RWPE2 (cell line): ENCODE measurements around the gene FSTL1.

Source experiments
- ATAC-seq: fragments of 200-7000 bp; cut with Tn5 transposase; 3 replicates; pipeline ENCODE4 v1.9.1; 2021; ENCODE audit warnings: low read depth
- DNase-seq: peaks from one replicate; pipeline ENCODE4 v3.0.0-alpha.2; 2020; ENCODE audit warnings: low spot score
- H3K27ac ChIP-seq: fragments of 450-650 bp; 2 replicates; pipeline ENCODE4 v1.5.1; 2017; ENCODE audit warnings: mild to moderate bottlenecking; ENCODE audit not compliant: poor library complexity, severe bottlenecking
- H3K27me3 ChIP-seq: fragments of 250-450 bp; sonication (Bioruptor Pico); 2 replicates; pipeline ENCODE4 v1.5.1; 2021; ENCODE audit warnings: mild to moderate bottlenecking, moderate library complexity; ENCODE audit not compliant: insufficient read depth, poor library complexity, severe bottlenecking
- H3K36me3 ChIP-seq: fragments of 250-450 bp; sonication (Bioruptor Pico); 2 replicates; pipeline ENCODE4 v1.5.1; 2020; ENCODE audit warnings: low read depth, mild to moderate bottlenecking, moderate library complexity
- H3K4me1 ChIP-seq: fragments of 250-450 bp; sonication (Bioruptor Pico); 2 replicates; pipeline ENCODE4 v1.5.1; 2021; ENCODE audit warnings: mild to moderate bottlenecking, moderate library complexity; ENCODE audit not compliant: insufficient read depth, poor library complexity, severe bottlenecking
- H3K4me3 ChIP-seq: fragments of 250-450 bp; sonication (Bioruptor Pico); 2 replicates; pipeline ENCODE4 v1.5.1; 2021; ENCODE audit warnings: mild to moderate bottlenecking, moderate library complexity; ENCODE audit not compliant: severe bottlenecking
- H3K9me3 ChIP-seq: fragments of 250-450 bp; sonication (Bioruptor Pico); 2 replicates; pipeline ENCODE4 v1.5.1; 2021; ENCODE audit warnings: mild to moderate bottlenecking, moderate library complexity; ENCODE audit not compliant: severe bottlenecking
- TF ChIP-seq, protein P1 (sequence below): fragments of 450-650 bp; IDR thresholded peaks from one replicate; pipeline ENCODE4 v1.5.1; 2017; ENCODE audit warnings: mild to moderate bottlenecking, moderate library complexity; ENCODE audit not compliant: poor library complexity, severe bottlenecking

Gene FSTL1

DNA sequence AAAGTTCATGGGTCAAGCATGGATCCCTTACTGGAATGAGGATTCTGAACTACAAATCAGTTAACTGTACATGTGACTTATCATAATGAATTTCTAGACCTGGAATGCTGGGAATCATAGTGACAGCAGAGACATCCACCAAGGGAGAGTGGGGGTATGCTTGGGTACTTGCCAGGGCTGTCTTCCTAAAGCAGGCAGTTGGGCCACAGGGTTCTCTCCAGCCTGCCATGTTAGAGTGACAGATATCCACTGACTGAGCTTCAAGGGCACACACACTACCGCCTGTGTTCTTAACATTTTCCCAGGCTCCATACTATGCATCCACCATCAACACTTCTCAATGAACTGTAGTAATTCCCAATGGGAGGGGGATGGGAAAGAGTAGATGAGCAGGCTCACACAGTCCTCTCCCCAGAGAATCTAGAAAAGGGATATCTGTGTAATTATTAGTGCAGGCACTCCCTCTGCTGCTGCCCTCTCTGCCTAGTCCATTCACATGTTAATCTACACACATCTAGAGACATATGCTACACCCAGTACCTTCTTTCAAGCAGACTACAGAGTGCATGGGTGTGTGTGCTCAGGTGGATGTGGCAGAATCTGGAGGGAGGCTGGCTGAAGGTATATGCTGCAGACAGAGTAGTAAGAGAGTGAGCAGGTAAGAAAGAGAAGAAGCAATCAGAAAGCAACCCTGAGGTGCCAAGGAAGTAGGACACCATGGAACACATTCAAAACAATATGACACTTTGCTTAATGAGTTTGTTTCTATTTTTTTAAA is 3.7 kb downstream of the FSTL1 start:
- no peak overlapping the region for H3K27ac ChIP-seq
- no peak overlapping the region for H3K4me3 ChIP-seq
- no peak for ATAC-seq
- no peaks in the 10 kb centered on the region for H3K9me3 ChIP-seq
- H3K27me3 ChIP-seq, result no peaks in the 10 kb centered on the region
- TF ChIP-seq, protein P1, sequence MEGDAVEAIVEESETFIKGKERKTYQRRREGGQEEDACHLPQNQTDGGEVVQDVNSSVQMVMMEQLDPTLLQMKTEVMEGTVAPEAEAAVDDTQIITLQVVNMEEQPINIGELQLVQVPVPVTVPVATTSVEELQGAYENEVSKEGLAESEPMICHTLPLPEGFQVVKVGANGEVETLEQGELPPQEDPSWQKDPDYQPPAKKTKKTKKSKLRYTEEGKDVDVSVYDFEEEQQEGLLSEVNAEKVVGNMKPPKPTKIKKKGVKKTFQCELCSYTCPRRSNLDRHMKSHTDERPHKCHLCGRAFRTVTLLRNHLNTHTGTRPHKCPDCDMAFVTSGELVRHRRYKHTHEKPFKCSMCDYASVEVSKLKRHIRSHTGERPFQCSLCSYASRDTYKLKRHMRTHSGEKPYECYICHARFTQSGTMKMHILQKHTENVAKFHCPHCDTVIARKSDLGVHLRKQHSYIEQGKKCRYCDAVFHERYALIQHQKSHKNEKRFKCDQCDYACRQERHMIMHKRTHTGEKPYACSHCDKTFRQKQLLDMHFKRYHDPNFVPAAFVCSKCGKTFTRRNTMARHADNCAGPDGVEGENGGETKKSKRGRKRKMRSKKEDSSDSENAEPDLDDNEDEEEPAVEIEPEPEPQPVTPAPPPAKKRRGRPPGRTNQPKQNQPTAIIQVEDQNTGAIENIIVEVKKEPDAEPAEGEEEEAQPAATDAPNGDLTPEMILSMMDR, result no peak
- peaks cover 11% of the 10 kb centered on the region for H3K4me1 ChIP-seq
- DNase-seq, result no peak
- H3K36me3 ChIP-seq, result peaks cover 5% of the 10 kb centered on the region

DNA sequence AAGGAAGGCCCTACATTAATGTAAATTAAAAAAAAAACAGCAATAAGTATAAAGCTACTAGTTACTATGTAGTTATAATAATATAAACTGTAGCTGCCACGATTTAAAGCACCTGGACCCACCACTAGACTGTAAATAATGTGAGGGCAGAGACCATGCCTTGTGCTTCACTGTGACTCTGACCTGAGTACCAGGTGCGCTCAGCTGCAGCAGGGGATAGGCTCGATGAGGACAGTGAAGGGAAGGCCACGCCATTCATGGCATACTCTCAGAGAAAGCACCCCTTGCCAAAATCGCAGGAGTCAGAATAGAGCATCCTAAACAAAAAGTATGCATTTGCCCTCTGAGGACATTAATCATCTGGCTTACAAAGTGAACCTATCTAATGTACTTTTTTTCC is 5.1 kb downstream of the FSTL1 start:
- DNase-seq, result no peak
- Histone ChIP-seq H3K27ac (no peak overlapping the region), H3K4me3 (no peak overlapping the region), H3K36me3 (peaks cover 17% of the 10 kb centered on the region), H3K4me1 (peaks cover 11% of the 10 kb centered on the region), H3K27me3 (no peaks in the 10 kb centered on the region), H3K9me3 (no peaks in the 10 kb centered on the region)
- no peak for ATAC-seq
- TF ChIP-seq, protein P1, result no peak

DNA sequence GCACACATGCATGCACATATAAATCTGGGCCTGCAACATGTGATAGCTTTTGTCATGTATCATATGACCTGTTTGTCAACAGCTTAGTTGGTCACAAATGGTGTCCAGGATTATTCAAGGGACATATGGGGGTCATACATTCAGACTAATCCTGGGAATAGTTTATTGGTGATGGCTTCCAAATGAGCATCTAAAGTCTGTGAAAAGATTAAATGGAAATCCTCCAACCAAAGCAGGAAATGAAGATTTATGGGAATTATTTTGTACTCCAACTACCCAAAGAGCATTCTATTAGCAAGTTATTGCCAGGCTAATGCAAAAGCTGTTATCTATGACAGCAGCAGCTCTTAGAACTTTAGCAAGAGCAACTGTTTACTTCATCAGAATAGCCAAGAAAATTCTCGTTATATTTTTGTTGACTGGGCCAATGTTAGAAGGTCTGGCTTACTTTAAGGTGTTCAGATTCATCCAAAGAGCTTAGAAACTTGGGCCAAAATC is 7.1 kb downstream of the FSTL1 start:
- H3K36me3 ChIP-seq, result peaks cover 20% of the 10 kb centered on the region
- TF ChIP-seq, protein P1, result no peak
- H3K4me1 ChIP-seq, result peaks cover 5% of the 10 kb centered on the region
- no peaks in the 10 kb centered on the region for H3K9me3 ChIP-seq
- DNase-seq (no peak), ATAC-seq (no peak)
- no peak overlapping the region for H3K27ac ChIP-seq
- no peaks in the 10 kb centered on the region for H3K27me3 ChIP-seq
- no peak overlapping the region for H3K4me3 ChIP-seq

DNA sequence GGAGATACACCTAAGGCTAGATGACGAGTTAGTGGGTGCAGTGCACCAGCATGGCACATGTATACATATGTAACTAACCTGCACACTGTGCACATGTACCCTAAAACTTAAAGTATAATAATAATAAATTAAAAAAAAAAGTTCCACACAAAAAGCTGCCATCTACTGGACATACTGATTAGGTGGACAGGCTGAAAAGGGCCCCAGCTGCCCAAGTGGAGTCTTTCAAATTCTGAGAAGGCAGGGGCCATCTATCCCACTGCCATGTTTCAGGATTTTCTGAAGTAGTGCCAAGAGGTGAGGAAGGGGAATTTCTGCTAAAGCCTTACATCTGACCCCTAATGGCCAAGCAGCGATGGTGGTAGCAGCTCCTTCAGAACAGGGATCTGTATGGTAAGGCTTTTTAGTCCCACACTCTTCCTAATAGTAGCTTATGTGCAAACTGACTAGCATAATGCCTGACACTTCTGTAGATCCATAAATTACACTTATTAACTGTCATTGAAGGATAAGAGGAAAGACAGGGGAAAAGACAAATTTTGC is 7.7 kb downstream of the FSTL1 start:
- no peak overlapping the region for H3K4me3 ChIP-seq
- H3K9me3 ChIP-seq, result no peaks in the 10 kb centered on the region
- TF ChIP-seq, protein P1, result peak; percentile 28
- ATAC-seq (peak; percentile 22; the same call in 1 of the 3 replicates), DNase-seq (no peak)
- H3K4me1 ChIP-seq, result peaks cover under 1% of the 10 kb centered on the region
- H3K36me3 ChIP-seq, result peaks cover 20% of the 10 kb centered on the region
- H3K27me3 ChIP-seq, result no peaks in the 10 kb centered on the region
- no peak overlapping the region for H3K27ac ChIP-seq

DNA sequence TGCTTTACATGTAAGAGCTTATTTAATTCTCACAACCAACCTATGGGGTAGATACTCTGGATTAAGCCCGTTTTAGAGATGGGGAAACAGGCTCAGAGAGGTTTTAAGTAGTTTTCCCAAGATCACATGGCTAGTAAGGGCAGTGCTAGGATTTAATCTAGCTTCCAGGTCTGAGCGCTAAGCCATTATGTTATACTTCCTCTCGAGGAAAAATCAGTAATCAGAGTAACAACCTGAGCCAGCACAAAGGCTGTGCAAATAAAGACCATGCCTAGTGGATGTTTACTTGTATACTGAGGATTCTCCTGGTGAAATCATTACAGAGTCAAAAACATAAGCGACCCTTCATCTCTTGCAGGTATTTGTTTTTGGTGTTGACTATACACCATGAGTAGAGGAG is 9.0 kb downstream of the FSTL1 start:
- Histone ChIP-seq H3K9me3 (no peaks in the 10 kb centered on the region), H3K27ac (no peak overlapping the region), H3K27me3 (no peaks in the 10 kb centered on the region), H3K4me1 (no peaks in the 10 kb centered on the region), H3K4me3 (no peak overlapping the region), H3K36me3 (peaks cover 20% of the 10 kb centered on the region)
- no peak for ATAC-seq
- DNase-seq, result no peak
- TF ChIP-seq, protein P1, result no peak
